HepG2 (cell line): ENCODE measurements around the gene IL18. TPM values are rescaled to one million over a fixed set of nuclear protein-coding genes. Genes with fewer than 3 reads are reported as not detected.

ENCODE experiments used
- E2F1 ChIP-seq: sonication (generic); formaldehyde crosslinking; IDR thresholded peaks from 2 replicates; pipeline ENCODE4 v1.5.0; 2020; ENCODE audit warnings: missing genetic modification reagents
- HMGXB4 ChIP-seq, 2 experiments: sonication (generic) in 1 of 2; formaldehyde crosslinking in 1 of 2; IDR thresholded peaks; 2 replicates each; pipeline versions ENCODE4 v1.4.0 to v1.6.1; 2018 to 2020; ENCODE audit warnings: missing genetic modification reagents in 2 of 2, borderline replicate concordance in 1 of 2, low read depth in 1 of 2, mild to moderate bottlenecking in 1 of 2, missing biosample characterization in 1 of 2
- MLLT10 ChIP-seq: sonication (generic); formaldehyde crosslinking; IDR thresholded peaks from 2 replicates; pipeline ENCODE4 v1.4.0; 2020; ENCODE audit warnings: missing genetic modification reagents
- TCF7L2 ChIP-seq: IDR thresholded peaks from 2 replicates; pipeline ENCODE4 v1.6.1; 2011; ENCODE audit warnings: mild to moderate bottlenecking, low read depth, low read length, moderate library complexity
- ZFP36L2 ChIP-seq: sonication (generic); formaldehyde crosslinking; IDR thresholded peaks from 2 replicates; pipeline ENCODE4 v1.4.0; 2020; ENCODE audit warnings: missing genetic modification reagents
- ZNF710 ChIP-seq: sonication (generic); formaldehyde crosslinking; IDR thresholded peaks from 2 replicates; pipeline ENCODE4 v1.5.0; 2020; ENCODE audit warnings: mild to moderate bottlenecking, missing genetic modification reagents, borderline replicate concordance
- ZNF800 ChIP-seq: sonication (generic); formaldehyde crosslinking; IDR thresholded peaks from 2 replicates; pipeline ENCODE4 v1.4.0; 2020; ENCODE audit warnings: missing genetic modification reagents
- ZSCAN30 ChIP-seq: sonication (generic); formaldehyde crosslinking; IDR thresholded peaks from 2 replicates; pipeline ENCODE4 v1.5.0; 2020; ENCODE audit warnings: mild to moderate bottlenecking, missing genetic modification reagents
- polyA plus RNA-seq, 8 experiments: library from polyadenylated mRNA; depleted of rRNA in 3 of 8; stranded (reverse) in 7 of 8; unstranded in 1 of 8; fragments of >200 nt; fragmentation: Illumina TruSeq in 4 of 8; extraction: Trizol in 4 of 8; gene quantifications; 2 replicates each; pipeline versions ENCODE4 v1.2.1 to v1.2.3, GENCODE V29; 2011 to 2016; ENCODE audit warnings: low read depth in 4 of 8, missing spikeins in 1 of 8, mixed read lengths in 1 of 8; ENCODE audit not compliant: insufficient read depth in 1 of 8
- total RNA-seq, 5 experiments: library from RNA; depleted of rRNA; stranded (reverse); fragments of >200 nt; fragmentation: Illumina TruSeq; extraction: Trizol; gene quantifications; 2 replicates each; pipeline ENCODE4 v1.2.3, GENCODE V29; 2016; ENCODE audit warnings: low read depth in 1 of 5

IL18 gene
- total and polyA plus RNA-seq, 2 of the 13 experiments (the other 11 are each of a cell fraction or from before 2014, with no cell fraction given) = 0.89 to 2.7 TPM

- TF ChIP-seq ZFP36L2 = no peak
- no peak for TF ChIP-seq ZSCAN30
- TF ChIP-seq HMGXB4 (CRISPR knock-in tag; IDR thresholded peaks at IDR 0.05; ENCODE audit: borderline replicate concordance in 1 of 2, low read depth in 1 of 2) = no peak
- TF ChIP-seq ZNF800 (CRISPR knock-in tag) = no peak
- TF ChIP-seq MLLT10 (CRISPR knock-in tag) = no peak
- no peak for TF ChIP-seq ZNF710 (CRISPR knock-in tag)
- TF ChIP-seq TCF7L2 = no peak
- TF ChIP-seq E2F1 (CRISPR knock-in tag) = no peak
These were observed 35.3 kb downstream of the IL18 start (continued) for GRCh38 chr11:112128483-112129121.
